SU-DHL-6 (cell line): ENCODE measurements around the gene MZB1.

Experiments
- H2AFZ ChIP-seq: fragments of 200-600 bp; sonication (generic); 2 replicates; pipeline ENCODE4 v1.6.1; 2014; ENCODE audit warnings: low read depth, mild to moderate bottlenecking, moderate library complexity, mixed read lengths, antibody characterized with exemption, low read length; ENCODE audit not compliant: severe bottlenecking
- H3F3A ChIP-seq: fragments of 200-600 bp; shearing (Covaris generic); 2 replicates; pipeline ENCODE4 v1.6.0; 2016; ENCODE audit warnings: antibody characterized with exemption, mild to moderate bottlenecking; ENCODE audit not compliant: insufficient read depth
- H3K27ac ChIP-seq: fragments of 200-600 bp; sonication (generic); 2 replicates; pipeline ENCODE4 v1.5.1; 2016; ENCODE audit warnings: low read depth, mild to moderate bottlenecking, low read length, moderate library complexity, mixed read lengths
- H3K27me3 ChIP-seq: fragments of 200-600 bp; sonication (generic), shearing (Covaris generic); 2 replicates; pipeline ENCODE4 v1.6.0; 2014; ENCODE audit warnings: mild to moderate bottlenecking, low read length
- H3K36me3 ChIP-seq: fragments of 200-600 bp; sonication (generic); 2 replicates; pipeline ENCODE4 v1.6.1; 2014; ENCODE audit warnings: mild to moderate bottlenecking, low read length, mixed read lengths
- H3K4me2 ChIP-seq: fragments of 300-600, 200-600 bp; shearing (Covaris generic), sonication (generic); 2 replicates; pipeline ENCODE4 v1.6.0; 2014; ENCODE audit warnings: low read length, low read depth, mild to moderate bottlenecking; ENCODE audit not compliant: poor library complexity, severe bottlenecking
- H3K4me3 ChIP-seq: fragments of 200-600 bp; sonication (generic); 2 replicates; pipeline ENCODE4 v1.5.1; 2014; ENCODE audit warnings: antibody characterized with exemption, low read length, mild to moderate bottlenecking, mixed read lengths; ENCODE audit not compliant: insufficient read depth, poor library complexity, severe bottlenecking
- H3K79me2 ChIP-seq: fragments of 200-600 bp; sonication (generic); 2 replicates; pipeline ENCODE4 v1.6.1; 2014; ENCODE audit warnings: mild to moderate bottlenecking, low read length, moderate library complexity; ENCODE audit not compliant: insufficient read depth
- H3K9ac ChIP-seq: fragments of 200-600 bp; sonication (generic); 2 replicates; pipeline ENCODE4 v1.7.0; 2014; ENCODE audit warnings: mild to moderate bottlenecking, low read length
- H3K9me2 ChIP-seq: fragments of 200-600 bp; sonication (generic); replicated peaks from 2 replicates; pipeline ENCODE4 v1.6.1; 2014; ENCODE audit warnings: low read length; ENCODE audit not compliant: insufficient read depth
- H3K9me3 ChIP-seq: fragments of 200-600 bp; sonication (generic); 2 replicates; pipeline ENCODE4 v1.6.1; 2014; ENCODE audit warnings: low read length, mixed read lengths; ENCODE audit not compliant: insufficient read depth
- H4K20me1 ChIP-seq: fragments of 200-600 bp; sonication (generic); 2 replicates; pipeline ENCODE4 v1.6.1; 2014; ENCODE audit warnings: low read depth, mild to moderate bottlenecking, antibody characterized with exemption, low read length, moderate library complexity, mixed read lengths
- CTCF ChIP-seq: fragments of 200-600 bp; sonication (generic); IDR thresholded peaks from one replicate; pipeline ENCODE4 v1.5.1; 2017; ENCODE audit warnings: antibody characterized with exemption, mild to moderate bottlenecking, low read length, moderate library complexity; ENCODE audit not compliant: insufficient read depth, poor library complexity, severe bottlenecking
- EZH2phosphoT487 ChIP-seq: fragments of 200-600 bp; sonication (generic), shearing (Covaris generic); conservative IDR thresholded peaks from 2 replicates; pipeline ENCODE4 v1.6.1; 2018; ENCODE audit warnings: mild to moderate bottlenecking, antibody characterized with exemption, low read length, moderate library complexity, mixed read lengths

The MZB1 gene, protein sequence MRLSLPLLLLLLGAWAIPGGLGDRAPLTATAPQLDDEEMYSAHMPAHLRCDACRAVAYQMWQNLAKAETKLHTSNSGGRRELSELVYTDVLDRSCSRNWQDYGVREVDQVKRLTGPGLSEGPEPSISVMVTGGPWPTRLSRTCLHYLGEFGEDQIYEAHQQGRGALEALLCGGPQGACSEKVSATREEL

GRCh38 chr5:139389701-139390638 is at the start of gene MZB1:
Gene MZB1 (minus strand): TSS chr5:139389913. CDS start chr5:139389856, 57 bp downstream.
- Histone ChIP-seq H3F3A (peaks cover 50% of the 10 kb centered on the region), H3K27me3 (no peaks in the 10 kb centered on the region), H3K9me2 (no peaks in the 10 kb centered on the region), H3K4me2 (peak within 1 kb of the TSS; percentile 88), H3K79me2 (peaks cover 28% of the 10 kb centered on the region), H3K27ac (peak within 1 kb of the TSS; percentile 93), H3K4me3 (peak within 1 kb of the TSS; percentile 60), H3K9ac (peak within 1 kb of the TSS; percentile 77), H3K36me3 (no peaks in the 10 kb centered on the region), H4K20me1 (no peaks in the 10 kb centered on the region), H2AFZ (no peak within 1 kb of the TSS), H3K9me3 (no peaks in the 10 kb centered on the region)
- no peak for TF ChIP-seq EZH2phosphoT487
- TF ChIP-seq CTCF = no peak

- peak within 1 kb of the TSS; percentile 73 for H3K4me3 ChIP-seq
- no peaks in the 10 kb centered on the region for H3K27me3 ChIP-seq
- no peaks in the 10 kb centered on the region for H3K79me2 ChIP-seq
- H3K4me2 ChIP-seq = peak within 1 kb of the TSS; percentile 74
- H4K20me1 ChIP-seq = no peaks in the 10 kb centered on the region
- peak within 1 kb of the TSS; percentile 65 for H3K9ac ChIP-seq
- peak within 1 kb of the TSS; percentile 99 for H2AFZ ChIP-seq
- no peaks in the 10 kb centered on the region for H3K9me3 ChIP-seq
- H3K9me2 ChIP-seq = no peaks in the 10 kb centered on the region
- TF ChIP-seq CTCF (no peak), EZH2phosphoT487 (no peak)
- H3F3A ChIP-seq = no peaks in the 10 kb centered on the region
- peak within 1 kb of the TSS; percentile 45 for H3K27ac ChIP-seq
- H3K36me3 ChIP-seq = no peaks in the 10 kb centered on the region
Observed at GRCh38 chr5:139439013-139439903, 49.5 kb upstream of the MZB1 start, which contains the start of gene DNAJC18. Gene DNAJC18 (minus strand): TSS chr5:139439525. CDS start chr5:139439445, 80 bp downstream.

GRCh38 chr5:139438707-139439012 is 48.9 kb upstream of the MZB1 start:
- TF ChIP-seq EZH2phosphoT487 = no peak
- no peak for TF ChIP-seq CTCF
- Histone ChIP-seq H4K20me1 (no peaks in the 10 kb centered on the region), H3K9me2 (no peaks in the 10 kb centered on the region), H3F3A (no peaks in the 10 kb centered on the region), H3K9ac (peak overlapping the region; percentile 65; the same call in 1 of the 2 replicates), H3K4me3 (peak overlapping the region; percentile 21), H3K79me2 (no peaks in the 10 kb centered on the region), H3K27me3 (no peaks in the 10 kb centered on the region), H3K27ac (no peak overlapping the region), H3K4me2 (peak overlapping the region; percentile 74), H3K36me3 (no peaks in the 10 kb centered on the region), H2AFZ (peak overlapping the region; percentile 40), H3K9me3 (no peaks in the 10 kb centered on the region)
